IPS-18a (cell line): Measurements from ENCODE around the gene HHEX.
"Not testable (repeated sequence)": the region's sequence is repeated elsewhere in the genome, so short reads cannot be mapped to it uniquely, and the experiment has no call there.

Source experiments
- H3K27ac ChIP-seq: one replicate; pipeline ENCODE4 v1.5.1; 2013; ENCODE audit warnings: low read length
- H3K27me3 ChIP-seq: one replicate; pipeline ENCODE4 v1.6.1; 2013; ENCODE audit warnings: mild to moderate bottlenecking, low read length; ENCODE audit not compliant: control insufficient read depth, insufficient read depth
- H3K36me3 ChIP-seq: one replicate; pipeline ENCODE4 v1.6.1; 2013; ENCODE audit warnings: low read depth, low read length; ENCODE audit not compliant: control insufficient read depth
- H3K4me1 ChIP-seq: one replicate; pipeline ENCODE4 v1.6.1; 2013; ENCODE audit warnings: low read depth, low read length; ENCODE audit not compliant: control insufficient read depth
- H3K4me3 ChIP-seq: one replicate; pipeline ENCODE4 v1.5.1; 2013; ENCODE audit warnings: low read length
- H3K9ac ChIP-seq: one replicate; pipeline ENCODE4 v1.6.1; 2013; ENCODE audit warnings: mild to moderate bottlenecking, low read length, moderate library complexity
- H3K9me3 ChIP-seq: one replicate; pipeline ENCODE4 v1.6.1; 2013; ENCODE audit warnings: low read depth, low read length; ENCODE audit not compliant: control insufficient read depth

Gene HHEX

GRCh38 chr10:92689663-92690210 is at the start of gene HHEX:
TSS of gene HHEX (plus strand) at chr10:92689955. CDS start at chr10:92689987, 32 bp downstream.
- no peaks in the 10 kb centered on the region for H3K9me3 ChIP-seq
- H3K36me3 ChIP-seq: no peaks in the 10 kb centered on the region
- peaks cover 87% of the 10 kb centered on the region for H3K27me3 ChIP-seq
- H3K9ac ChIP-seq: no peak within 1 kb of the TSS
- peak within 1 kb of the TSS; percentile 46 for H3K4me3 ChIP-seq
- H3K27ac ChIP-seq: no peak within 1 kb of the TSS
- peaks cover 16% of the 10 kb centered on the region for H3K4me1 ChIP-seq

GRCh38 chr10:92640107-92640506 is 49.6 kb upstream of the HHEX start:
- Histone ChIP-seq H3K4me1 (no peaks in the 10 kb centered on the region), H3K9ac (no peak overlapping the region), H3K9me3 (no peaks in the 10 kb centered on the region), H3K27ac (no peak overlapping the region), H3K36me3 (peaks cover 67% of the 10 kb centered on the region), H3K27me3 (no peaks in the 10 kb centered on the region), H3K4me3 (no peak overlapping the region)

GRCh38 chr10:92641492-92641891 is 48.3 kb upstream of the HHEX start:
- Histone ChIP-seq H3K4me1 (no peaks in the 10 kb centered on the region), H3K27ac (no peak overlapping the region), H3K4me3 (no peak overlapping the region), H3K9me3 (no peaks in the 10 kb centered on the region), H3K9ac (no peak overlapping the region), H3K36me3 (peaks cover 64% of the 10 kb centered on the region), H3K27me3 (no peaks in the 10 kb centered on the region)

GRCh38 chr10:92644921-92645320 is 44.8 kb upstream of the HHEX start:
- Histone ChIP-seq H3K9me3 (no peaks in the 10 kb centered on the region), H3K27ac (no peak overlapping the region), H3K4me3 (no peak overlapping the region), H3K27me3 (no peaks in the 10 kb centered on the region), H3K9ac (no peak overlapping the region), H3K4me1 (no peaks in the 10 kb centered on the region), H3K36me3 (peaks cover 69% of the 10 kb centered on the region)

- peaks cover 80% of the 10 kb centered on the region for H3K36me3 ChIP-seq
- not testable (repeated sequence) for H3K4me1 ChIP-seq, H3K27ac ChIP-seq, H3K4me3 ChIP-seq, H3K9me3 ChIP-seq, H3K27me3 ChIP-seq, H3K9ac ChIP-seq
These were observed 38.9 kb upstream of the HHEX start for GRCh38 chr10:92650864-92651263.

GRCh38 chr10:92655426-92655825 is 34.3 kb upstream of the HHEX start:
- no peaks in the 10 kb centered on the region for H3K9me3 ChIP-seq
- H3K4me1 ChIP-seq: no peaks in the 10 kb centered on the region
- H3K36me3 ChIP-seq: peaks cover 41% of the 10 kb centered on the region
- no peak overlapping the region for H3K27ac ChIP-seq
- H3K27me3 ChIP-seq: no peaks in the 10 kb centered on the region
- no peak overlapping the region for H3K9ac ChIP-seq
- H3K4me3 ChIP-seq: no peak overlapping the region

- no peak overlapping the region for H3K27ac ChIP-seq
- peaks cover 36% of the 10 kb centered on the region for H3K36me3 ChIP-seq
- no peak overlapping the region for H3K9ac ChIP-seq
- H3K9me3 ChIP-seq: no peaks in the 10 kb centered on the region
- H3K4me3 ChIP-seq: no peak overlapping the region
- no peaks in the 10 kb centered on the region for H3K4me1 ChIP-seq
- H3K27me3 ChIP-seq: no peaks in the 10 kb centered on the region
These were observed 33.3 kb upstream of the HHEX start for GRCh38 chr10:92656266-92656961.

- no peak overlapping the region for H3K27ac ChIP-seq
- H3K4me1 ChIP-seq: no peaks in the 10 kb centered on the region
- no peak overlapping the region for H3K9ac ChIP-seq
- H3K36me3 ChIP-seq: peaks cover 31% of the 10 kb centered on the region
- no peaks in the 10 kb centered on the region for H3K9me3 ChIP-seq
- H3K27me3 ChIP-seq: no peaks in the 10 kb centered on the region
- H3K4me3 ChIP-seq: no peak overlapping the region
These were observed 32.7 kb upstream of the HHEX start for GRCh38 chr10:92657024-92657423.

GRCh38 chr10:92662848-92663247 is 26.9 kb upstream of the HHEX start:
- Histone ChIP-seq H3K27me3 (no peaks in the 10 kb centered on the region), H3K4me1 (no peaks in the 10 kb centered on the region), H3K9me3 (peaks cover 3% of the 10 kb centered on the region), H3K36me3 (no peaks in the 10 kb centered on the region), H3K4me3 (no peak overlapping the region), H3K9ac (no peak overlapping the region), H3K27ac (no peak overlapping the region)

GRCh38 chr10:92664322-92664721 is 25.4 kb upstream of the HHEX start:
- Histone ChIP-seq H3K4me3 (no peak overlapping the region), H3K27ac (no peak overlapping the region), H3K27me3 (no peaks in the 10 kb centered on the region)

GRCh38 chr10:92667078-92667477 is 22.7 kb upstream of the HHEX start:
- no peak overlapping the region for H3K27ac ChIP-seq
- H3K9ac ChIP-seq: no peak overlapping the region
- no peak overlapping the region for H3K4me3 ChIP-seq
- H3K4me1 ChIP-seq: no peaks in the 10 kb centered on the region
- H3K27me3 ChIP-seq: no peaks in the 10 kb centered on the region
- no peaks in the 10 kb centered on the region for H3K36me3 ChIP-seq
- peaks cover 3% of the 10 kb centered on the region for H3K9me3 ChIP-seq

More at GRCh38 chr10:92664322-92664721, 25.4 kb upstream of the HHEX start:
- Histone ChIP-seq H3K9me3 (peaks cover 3% of the 10 kb centered on the region), H3K36me3 (no peaks in the 10 kb centered on the region), H3K9ac (no peak overlapping the region), H3K4me1 (no peaks in the 10 kb centered on the region)

GRCh38 chr10:92677708-92678107 is 12.0 kb upstream of the HHEX start:
- Histone ChIP-seq H3K9me3 (no peaks in the 10 kb centered on the region), H3K27me3 (no peaks in the 10 kb centered on the region), H3K27ac (no peak overlapping the region), H3K4me1 (no peaks in the 10 kb centered on the region), H3K36me3 (no peaks in the 10 kb centered on the region), H3K4me3 (no peak overlapping the region), H3K9ac (no peak overlapping the region)
